ENCODE measurements around the gene ZNF773.
"Not testable (repeated sequence)": the region's sequence is repeated elsewhere in the genome, so short reads cannot be mapped to it uniquely, and the experiment has no call there.

ZNF773 gene

DNA sequence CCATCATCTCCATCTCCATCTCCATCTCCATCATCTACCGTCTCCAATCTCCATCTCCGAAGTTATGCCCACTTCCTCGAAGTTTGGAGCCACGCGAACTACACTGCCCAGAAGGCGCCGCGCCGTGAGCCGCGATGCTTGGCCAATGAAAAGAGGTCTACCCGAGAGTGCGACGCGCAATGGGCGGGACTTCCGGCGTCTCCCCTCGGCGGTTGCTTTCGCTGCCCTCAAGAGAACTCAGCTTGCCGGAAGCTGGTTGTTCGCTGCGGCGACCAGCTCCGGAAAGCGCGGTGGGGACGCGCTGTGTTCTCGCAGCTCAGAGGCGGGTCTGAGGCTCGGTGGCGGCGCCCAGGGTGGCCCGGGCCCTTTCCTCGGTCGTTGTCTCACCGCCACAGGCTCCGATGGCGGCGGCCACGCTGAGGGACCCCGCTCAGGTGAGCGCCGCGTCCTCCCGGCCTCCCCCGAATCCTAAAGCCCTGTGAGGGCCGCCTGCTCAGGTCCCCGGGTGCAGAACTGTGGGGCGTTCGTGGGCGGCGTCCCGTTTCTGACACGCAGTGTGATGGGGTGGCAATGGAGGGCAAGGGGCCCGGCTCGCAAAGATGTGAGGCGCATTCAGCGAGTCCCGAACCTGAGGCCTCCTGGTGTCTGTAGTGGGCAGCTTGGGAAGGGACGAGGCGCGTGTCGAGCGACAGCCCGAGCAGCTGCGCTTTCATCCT lies at the start of gene ZNF773:
Gene ZNF773, plus strand, starts transcription at position 259 of the 716 bp plus-strand sequence. Its CDS starts 143 bp downstream, at position 402.
- DNase-seq (ENCODE audit: low read depth), result peak; percentile 94

DNA sequence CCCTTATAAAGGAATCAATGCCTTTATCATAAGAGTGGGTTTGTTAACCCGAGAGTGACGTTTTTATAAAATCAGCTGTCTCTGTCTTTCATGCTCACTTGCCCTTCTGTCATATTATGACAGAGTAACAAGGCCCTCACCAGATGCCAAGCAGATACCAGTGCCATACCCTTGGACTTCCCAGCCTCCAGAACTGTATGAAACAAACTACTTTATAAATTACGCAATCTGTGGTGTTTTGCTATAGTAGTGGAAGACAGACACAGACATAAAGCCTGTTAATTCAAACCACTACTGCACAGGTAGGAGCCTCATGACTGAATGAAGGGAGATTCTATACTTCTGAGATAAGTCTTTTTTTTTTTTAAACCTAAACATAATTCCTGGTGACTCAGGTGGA lies 47.4 kb upstream of the ZNF773 start:
- no peak for DNase-seq (ENCODE audit: low read depth)

DNA sequence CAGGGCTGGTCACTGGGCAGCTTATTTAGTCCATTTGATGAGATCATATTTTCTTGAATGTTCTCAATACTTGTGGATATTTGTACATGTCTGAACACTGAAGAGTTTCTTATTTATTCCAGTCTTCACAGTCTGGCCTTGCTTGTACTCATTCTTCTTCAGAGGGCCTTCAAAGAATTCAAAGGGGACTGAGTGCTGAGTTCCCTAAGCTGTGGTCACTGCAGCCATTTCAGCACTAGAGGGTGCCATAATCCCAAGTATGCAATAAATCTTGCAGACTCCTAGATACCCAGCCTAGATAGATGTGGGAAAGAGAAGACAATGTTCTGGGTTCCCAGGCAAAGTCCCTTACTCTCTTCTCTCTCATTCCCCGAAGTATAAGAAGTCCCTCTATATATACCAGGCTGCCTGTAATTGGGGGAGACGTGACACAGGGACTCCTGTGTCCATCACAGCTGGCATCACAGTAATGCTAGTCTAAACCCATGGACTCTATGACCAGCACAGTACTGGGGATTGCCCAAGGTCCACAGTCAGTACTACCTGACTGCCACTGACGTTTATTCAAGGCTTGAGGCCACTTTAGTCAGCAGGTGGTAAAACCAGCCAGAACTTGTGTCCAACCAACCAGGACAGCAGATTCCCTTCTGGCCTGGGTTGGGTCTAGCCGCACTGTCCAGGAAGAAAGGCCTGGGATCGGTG lies 33.9 kb upstream of the ZNF773 start:
- DNase-seq (ENCODE audit: low read depth), result no peak

DNA sequence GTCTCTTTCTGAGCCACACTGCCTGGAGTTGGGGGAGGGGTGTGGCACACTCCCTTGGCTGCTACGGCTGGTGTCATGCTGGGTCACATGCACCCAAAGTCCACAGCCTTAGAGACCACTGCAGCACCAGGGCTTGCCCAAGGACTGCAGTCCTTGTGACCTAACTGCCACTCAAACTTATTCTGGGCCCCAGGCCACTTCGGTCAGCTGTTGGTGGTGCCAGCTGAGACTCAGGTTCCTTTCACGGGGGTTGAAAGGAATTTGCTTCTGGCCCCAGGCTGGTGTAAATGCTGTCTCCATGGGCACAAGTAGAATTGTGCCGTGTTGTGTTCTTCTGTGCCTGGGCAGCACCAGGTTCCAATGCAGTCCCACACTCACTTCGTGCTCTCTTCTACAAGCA lies 33.2 kb upstream of the ZNF773 start:
- DNase-seq (ENCODE audit: low read depth), result no peak

DNA sequence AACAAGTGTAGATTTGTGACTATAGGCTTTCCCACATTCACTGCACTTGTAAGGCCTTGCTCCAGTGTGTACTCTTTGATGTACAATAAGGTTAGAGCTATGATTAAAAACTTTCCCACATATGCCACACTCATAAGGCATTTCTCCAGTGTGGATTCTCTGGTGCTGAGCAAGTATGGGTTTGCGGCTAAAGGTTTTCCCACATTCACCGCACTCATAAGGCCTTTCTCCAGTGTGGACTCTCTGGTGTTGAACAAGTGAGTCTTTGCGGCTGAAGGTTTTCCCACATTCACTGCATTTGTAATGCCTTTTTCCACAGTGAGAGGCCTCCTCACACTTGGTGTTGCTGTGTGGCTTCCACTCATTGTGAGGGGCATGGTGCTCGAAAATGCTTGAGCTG lies 26.1 kb upstream of the ZNF773 start:
- DNase-seq (ENCODE audit: low read depth), result no peak

DNA sequence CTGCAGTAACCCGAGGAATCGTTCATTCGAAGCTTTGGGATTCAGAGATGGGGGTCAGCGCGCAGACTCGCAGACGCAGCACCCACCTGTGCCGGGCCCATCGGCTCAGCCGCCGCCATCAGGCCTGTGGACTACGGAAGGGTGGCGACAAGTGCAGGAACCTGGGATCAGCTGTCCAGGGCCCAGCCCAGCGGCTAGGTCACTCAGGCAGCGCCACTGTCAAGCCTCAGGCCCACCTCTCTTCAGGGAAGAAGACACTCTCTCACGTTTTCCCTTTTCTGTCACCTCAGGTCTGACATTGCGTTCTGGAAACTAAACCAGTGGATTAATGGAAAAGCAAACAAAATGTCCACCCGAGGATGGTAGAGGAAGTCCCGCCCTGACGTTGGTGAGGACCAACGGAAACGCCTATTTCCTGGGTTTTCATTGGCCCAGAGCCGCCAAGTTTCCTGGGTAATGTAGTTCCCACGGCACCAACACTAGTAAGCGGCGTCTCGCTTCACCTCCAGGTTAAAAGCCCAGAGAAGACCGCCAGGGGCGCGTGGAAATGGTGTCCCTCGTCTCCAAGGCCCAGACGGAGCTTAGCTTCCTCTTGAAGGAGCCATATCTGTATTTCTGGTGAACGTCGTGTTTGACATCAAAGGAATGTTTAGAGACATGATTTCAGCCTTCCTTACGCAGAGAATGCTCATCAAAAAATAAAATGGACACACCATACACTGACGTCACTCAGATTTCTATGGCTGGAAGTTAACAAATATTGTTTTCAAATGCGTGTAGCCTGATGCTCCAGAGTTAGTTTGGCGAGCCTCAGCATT lies 22.3 kb upstream of the ZNF773 start, which contains the start of gene ZNF772:
Gene ZNF772, minus strand, starts transcription at position 376 of the 818 bp plus-strand sequence. Its CDS starts 257 bp downstream, at position 119.
- DNase-seq (ENCODE audit: low read depth), result peak; percentile 81

DNA sequence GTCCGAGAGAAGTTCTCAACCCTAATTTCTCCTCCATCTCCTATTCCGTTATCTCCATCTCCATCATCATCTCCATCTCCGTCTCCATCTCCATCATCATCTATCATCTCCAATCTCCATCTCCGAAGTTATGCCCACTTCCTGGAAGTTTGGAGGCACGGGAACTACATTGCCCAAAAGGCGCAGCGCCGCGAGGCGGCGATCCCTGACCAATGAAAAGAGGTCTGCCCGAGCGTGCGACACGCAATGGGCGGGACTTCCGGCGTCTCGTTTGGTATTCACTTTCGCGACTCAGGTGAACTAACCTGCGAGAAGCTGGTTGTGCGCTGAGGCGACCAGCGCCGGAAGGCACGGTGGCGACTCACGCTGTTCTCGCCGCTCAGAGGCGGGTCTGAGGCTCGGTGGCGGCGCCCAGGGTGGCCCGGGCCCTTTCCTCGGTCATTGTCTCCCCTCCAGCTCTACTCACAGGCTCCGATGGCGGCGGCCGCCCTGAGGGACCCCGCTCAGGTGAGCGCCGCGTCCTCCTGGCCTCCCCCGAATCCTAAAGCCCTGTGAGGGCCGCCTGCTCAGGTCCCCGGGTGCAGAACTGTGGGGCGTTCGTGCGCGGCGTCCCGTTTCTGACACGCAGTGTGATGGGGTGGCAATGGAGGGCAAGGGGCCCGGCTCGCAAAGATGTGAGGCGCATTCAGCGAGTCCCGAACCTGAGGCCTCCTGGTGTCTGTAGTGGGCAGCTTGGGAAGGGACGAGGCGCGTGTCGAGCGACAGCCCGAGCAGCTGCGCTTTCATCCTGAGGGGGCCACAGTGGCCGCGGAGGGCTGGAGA lies 12.1 kb upstream of the ZNF773 start, which contains the start of gene ZNF419:
Gene ZNF419, plus strand, starts transcription at position 274 of the 822 bp plus-strand sequence. Its CDS starts 201 bp downstream, at position 475.
- peak; percentile 93 for DNase-seq (ENCODE audit: low read depth)

DNA sequence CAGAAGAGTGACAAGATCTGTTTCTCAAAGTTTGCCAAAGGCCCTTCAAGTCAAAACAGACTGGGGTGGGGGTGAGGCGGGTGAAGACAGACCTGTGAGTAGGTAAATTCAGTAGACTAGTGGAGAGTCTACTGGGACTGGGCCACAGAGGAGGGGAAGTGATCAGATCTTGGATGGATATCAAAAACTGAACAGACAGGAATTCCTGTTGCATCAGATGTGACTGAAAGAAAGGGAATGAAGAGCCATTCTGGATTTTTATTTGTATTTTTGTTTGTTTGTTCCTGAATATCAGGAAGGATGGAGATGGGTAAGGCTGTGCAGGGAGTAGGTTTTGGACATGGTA lies 11.5 kb upstream of the ZNF773 start:
- DNase-seq (ENCODE audit: low read depth), result not testable (repeated sequence)

DNA sequence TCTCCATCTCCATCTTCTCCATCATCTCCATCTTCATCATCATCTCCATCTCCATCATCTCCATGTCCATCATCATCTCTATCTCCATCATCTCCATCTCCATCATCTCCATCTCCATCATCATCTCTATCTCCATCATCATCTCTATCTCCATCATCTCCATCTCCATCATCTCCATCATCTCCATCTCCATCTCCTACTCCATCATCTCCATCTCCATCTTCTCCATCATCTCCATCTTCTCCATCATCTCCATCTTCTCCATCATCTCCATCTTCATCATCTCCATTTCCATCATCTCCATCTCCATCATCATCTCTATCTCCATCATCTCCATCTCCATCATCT lies 432 bp upstream of the ZNF773 start:
- not testable (repeated sequence) for DNase-seq (ENCODE audit: low read depth)

DNA sequence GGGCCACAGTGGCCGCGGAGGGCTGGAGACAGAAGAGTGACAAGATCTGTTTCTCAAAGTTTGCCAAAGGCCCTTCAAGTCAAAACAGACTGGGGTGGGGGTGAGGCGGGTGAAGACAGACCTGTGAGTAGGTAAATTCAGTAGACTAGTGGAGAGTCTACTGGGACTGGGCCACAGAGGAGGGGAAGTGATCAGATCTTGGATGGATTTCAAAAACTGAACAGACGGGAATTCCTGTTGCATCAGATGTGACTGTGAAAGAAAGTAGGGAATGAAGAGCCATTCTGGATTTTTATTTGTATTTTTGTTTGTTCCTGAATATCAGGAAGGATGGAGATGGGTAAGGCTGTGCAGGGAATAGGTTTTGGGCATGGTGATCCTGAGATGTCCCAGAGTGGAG lies 662 bp downstream of the ZNF773 start:
- DNase-seq (ENCODE audit: low read depth), result not testable (repeated sequence)

DNA sequence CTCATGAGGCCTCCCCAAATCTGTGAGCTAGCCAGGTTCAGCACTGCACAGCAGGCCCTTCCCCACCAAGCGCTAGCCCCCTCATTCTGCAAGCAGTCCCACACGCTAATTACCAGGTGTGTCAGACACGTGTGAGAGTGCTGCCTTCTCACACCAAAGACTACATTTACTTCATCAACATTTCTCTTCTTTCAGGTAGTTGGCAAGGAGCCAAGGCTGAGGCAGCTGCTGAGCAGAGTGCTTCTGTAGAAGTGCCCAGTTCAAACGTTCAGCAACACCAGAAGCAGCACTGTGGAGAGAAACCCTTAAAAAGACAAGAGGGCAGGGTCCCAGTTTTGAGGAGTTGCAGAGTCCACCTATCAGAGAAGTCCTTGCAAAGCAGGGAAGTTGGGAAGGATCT lies 6.4 kb downstream of the ZNF773 start:
- no peak for DNase-seq (ENCODE audit: low read depth)

DNA sequence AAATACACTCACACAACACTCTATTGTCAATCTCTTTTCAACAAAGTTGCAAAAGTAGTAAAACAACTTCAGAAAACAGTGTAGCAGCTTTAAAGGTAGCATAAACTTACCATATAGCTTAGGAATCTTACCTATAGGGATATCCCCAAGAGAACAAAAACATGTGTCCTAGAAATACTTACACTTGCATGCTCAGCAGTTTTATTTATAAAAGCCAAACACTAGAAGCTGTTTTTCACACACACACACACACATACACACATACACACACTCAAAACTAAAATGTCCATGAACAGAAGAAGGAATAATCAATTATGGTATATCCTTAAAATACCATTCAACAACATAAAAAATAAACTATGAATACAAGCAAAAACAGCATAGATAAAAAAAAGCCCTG lies 11.7 kb downstream of the ZNF773 start:
- no peak for DNase-seq (ENCODE audit: low read depth)

DNA sequence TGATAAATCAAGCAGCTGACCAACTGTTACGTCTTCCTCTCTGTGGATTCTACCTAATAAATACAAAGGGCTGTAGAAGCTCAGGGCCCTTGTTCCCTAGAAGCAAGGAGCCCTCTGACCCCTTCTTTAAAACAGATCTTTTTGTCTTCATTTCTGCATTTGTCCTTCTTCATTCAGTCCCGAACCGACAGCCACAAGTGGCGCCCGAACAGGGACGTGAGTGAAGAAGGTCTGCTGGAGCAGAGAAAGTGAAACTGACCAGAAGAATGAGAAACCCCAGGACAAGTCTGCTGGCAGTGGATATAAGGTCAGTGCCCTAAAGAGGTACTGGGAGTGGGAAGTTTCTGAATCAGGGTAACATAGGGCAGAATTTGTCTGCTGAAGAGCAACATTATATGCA lies 13.1 kb downstream of the ZNF773 start:
- no peak for DNase-seq (ENCODE audit: low read depth)

DNA sequence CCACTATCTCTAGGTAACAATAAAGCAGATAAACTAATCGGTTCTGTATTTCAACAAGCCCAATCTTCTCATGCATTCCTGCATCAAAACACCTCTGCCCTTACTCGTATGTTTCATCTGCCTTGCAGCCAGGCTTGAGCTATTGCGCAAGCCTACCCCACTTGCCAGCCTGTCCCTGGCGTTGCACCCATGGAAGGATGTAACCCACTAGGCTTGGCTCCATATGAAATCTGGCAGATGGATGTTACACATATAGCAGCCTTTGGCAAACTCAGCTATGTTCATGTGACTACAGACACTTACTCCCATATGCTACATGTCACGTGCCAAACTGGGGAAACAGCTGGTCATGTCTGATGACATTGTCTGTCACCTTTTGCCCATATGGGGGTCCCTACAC lies 15.5 kb downstream of the ZNF773 start:
- DNase-seq (ENCODE audit: low read depth), result no peak

DNA sequence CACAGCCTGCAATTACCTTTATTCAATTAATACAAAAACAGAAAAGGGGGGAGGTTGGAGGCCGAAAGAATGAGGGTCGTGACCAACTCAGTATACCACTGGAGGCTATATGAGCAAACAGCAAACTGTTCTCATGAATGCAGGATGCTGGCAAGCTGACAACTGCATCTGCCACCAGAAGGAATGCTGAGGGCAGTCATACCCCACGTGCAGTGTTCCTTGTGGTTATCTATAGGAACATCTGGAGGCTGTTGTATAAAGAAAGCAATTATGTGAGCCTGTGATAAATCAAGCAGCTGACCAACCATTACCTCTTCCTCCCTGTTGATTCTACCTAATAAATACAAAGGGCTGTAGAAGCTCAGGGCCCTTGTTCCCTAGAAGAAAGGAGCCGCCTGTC lies 18.3 kb downstream of the ZNF773 start:
- DNase-seq (ENCODE audit: low read depth), result not testable (repeated sequence)

DNA sequence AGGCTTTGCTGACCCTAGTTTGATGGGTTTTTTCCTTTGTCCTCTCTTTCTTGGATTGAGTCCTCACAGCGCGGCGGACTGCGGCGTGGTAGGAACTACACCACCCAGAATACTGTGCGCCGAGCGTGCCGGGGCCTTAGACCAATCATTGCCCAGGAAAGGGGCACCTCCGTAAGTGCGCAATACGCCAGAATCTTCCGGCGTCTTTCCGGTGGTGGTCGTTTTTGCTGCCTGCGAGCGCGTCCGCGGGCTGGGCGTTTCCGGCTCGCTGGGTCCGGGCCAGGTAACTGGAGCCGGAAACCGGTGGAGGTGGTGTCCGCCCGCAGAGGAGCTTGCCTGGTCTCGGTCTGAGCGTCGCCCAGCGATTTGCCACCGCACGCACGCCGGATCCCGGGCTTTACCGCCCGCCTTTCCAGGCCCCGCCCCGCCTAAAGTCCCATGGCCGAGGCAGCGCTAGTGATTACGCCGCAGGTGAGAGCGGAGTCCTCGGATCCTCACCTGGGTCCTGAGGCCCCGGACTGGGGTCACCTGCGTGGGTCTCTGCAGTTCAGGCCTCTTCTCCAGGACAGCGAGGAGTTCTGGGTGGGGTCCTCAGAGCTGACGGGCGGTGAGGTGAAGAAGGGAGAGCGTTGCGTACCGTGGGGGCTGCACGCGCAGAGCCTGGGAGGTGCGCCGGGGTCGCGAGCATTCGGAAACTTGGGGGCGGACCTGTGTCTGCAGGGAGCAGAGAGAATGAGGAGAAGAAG lies 27.6 kb downstream of the ZNF773 start, which contains the start of gene ZNF549:
Gene ZNF549, plus strand, starts transcription at position 221 of the 746 bp plus-strand sequence. Its CDS starts 218 bp downstream, at position 439.
- DNase-seq (ENCODE audit: low read depth), result peak; percentile 79

DNA sequence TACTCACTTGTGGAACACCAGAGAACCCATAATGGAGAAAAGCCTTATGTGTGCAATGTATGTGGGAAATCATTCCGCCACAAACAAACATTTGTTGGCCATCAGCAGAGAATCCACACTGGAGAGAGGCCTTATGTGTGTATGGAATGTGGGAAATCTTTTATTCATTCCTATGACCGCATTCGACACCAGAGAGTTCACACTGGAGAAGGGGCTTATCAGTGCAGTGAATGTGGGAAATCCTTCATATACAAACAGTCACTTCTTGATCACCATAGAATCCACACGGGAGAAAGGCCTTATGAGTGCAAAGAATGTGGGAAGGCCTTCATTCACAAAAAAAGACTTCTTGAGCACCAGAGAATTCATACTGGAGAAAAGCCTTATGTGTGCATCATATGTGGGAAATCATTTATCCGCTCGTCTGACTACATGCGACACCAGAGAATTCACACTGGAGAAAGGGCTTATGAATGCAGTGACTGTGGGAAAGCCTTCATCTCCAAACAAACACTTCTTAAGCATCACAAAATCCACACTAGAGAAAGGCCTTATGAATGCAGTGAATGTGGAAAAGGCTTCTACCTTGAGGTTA lies 38.3 kb downstream of the ZNF773 start:
- DNase-seq (ENCODE audit: low read depth), result no peak

DNA sequence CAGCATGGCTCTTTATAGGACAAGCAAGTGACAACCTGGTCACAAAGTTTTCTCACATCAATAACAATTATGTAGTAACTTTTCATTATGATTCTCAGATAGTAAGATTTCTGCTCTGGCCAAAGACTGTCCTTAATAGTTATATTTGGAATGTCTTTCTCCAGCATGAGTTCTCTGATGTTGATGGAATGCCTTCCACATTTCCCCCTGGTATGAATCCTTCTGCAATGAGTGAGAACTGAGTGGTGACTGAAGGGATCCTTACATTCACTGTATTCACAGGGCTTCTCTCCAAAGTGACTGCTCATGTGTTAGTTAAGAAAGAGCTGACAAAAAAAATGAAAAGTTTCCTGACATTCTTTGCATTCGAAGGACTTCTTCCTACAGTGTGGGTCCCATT lies 46.8 kb downstream of the ZNF773 start:
- DNase-seq (ENCODE audit: low read depth), result no peak

DNA sequence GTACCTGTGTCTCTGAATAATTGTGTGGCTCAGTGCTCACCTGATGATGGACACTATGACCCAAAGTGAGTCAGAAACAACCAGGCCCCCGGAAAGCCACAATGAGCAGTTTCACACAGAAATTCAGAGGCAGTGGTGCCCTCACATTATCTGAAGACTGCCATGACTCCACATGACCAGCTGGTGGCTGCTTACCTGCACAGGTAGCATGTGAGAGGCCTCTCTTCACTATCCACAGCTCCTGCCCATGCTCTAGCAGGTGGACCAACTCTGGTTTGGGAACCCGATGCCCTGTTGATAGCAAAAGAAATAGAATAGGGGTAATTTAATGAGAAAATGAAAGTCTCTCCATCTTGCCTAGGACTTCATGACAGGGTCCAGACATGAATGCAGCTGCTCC lies 52.7 kb downstream of the ZNF773 start:
- no peak for DNase-seq (ENCODE audit: low read depth)

DNA sequence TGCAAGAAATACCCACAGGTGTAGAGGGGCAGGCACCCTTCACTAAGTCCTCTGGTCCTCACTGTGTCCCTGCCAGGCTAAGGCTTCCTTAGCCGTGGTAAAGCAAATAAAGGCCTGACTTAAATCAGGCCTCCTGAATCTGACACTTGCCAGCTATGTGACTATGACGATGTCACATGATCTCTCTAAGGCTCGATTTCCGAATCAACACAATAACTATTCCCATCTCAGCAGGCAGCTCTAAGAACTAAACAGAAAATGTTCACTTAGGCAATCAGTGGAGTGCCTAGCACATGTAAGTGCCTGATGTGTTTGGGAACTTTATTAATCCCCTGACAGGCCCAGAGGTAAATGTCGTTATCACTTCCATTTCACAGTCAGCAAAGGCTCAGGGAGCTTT lies 57.9 kb downstream of the ZNF773 start:
- no peak for DNase-seq (ENCODE audit: low read depth)

All from activated T-helper 9 cell treated with anti-CD3 and anti-CD28 coated beads, Interleukin-2, amount 50 U/mL, for 16 hours (primary cell).